IMR-90 (cell line): ENCODE data around the gene C10orf95.

Source experiments
- CEBPB ChIP-seq: IDR thresholded peaks from 2 replicates; pipeline ENCODE4 v1.6.1; 2012; ENCODE audit warnings: low read depth, low read length, improper control_type of control experiment
- CHD1 ChIP-seq: IDR thresholded peaks from 2 replicates; pipeline ENCODE4 v1.6.1; 2012; ENCODE audit warnings: low read depth, low read length, improper control_type of control experiment
- CTCF ChIP-seq: conservative IDR thresholded peaks from 2 replicates; pipeline ENCODE4 v1.5.1; 2012; ENCODE audit warnings: mild to moderate bottlenecking, low read depth, low read length, improper control_type of control experiment
- ELK1 ChIP-seq: fragments of 150-350 bp; IDR thresholded peaks from 2 replicates; pipeline ENCODE4 v1.6.1; 2016; ENCODE audit warnings: low read depth, mild to moderate bottlenecking, low read length, moderate library complexity, borderline replicate concordance
- FOS ChIP-seq: fragments of 150-350 bp; IDR thresholded peaks from 2 replicates; pipeline ENCODE4 v1.6.1; 2016; ENCODE audit warnings: low read depth, low read length
- MAFK ChIP-seq: IDR thresholded peaks from 2 replicates; pipeline ENCODE4 v1.6.1; 2012; ENCODE audit warnings: low read depth, low read length, improper control_type of control experiment
- MXI1 ChIP-seq: IDR thresholded peaks from 2 replicates; pipeline ENCODE4 v1.6.1; 2012; ENCODE audit warnings: low read depth, mild to moderate bottlenecking, low read length, moderate library complexity, borderline replicate concordance
- NFE2L2 ChIP-seq: fragments of 150-350 bp; IDR thresholded peaks from 2 replicates; pipeline ENCODE4 v1.6.1; 2016; ENCODE audit warnings: low read depth, mild to moderate bottlenecking, low read length
- POLR2A ChIP-seq: IDR thresholded peaks from 2 replicates; pipeline ENCODE4 v1.6.1; 2012; ENCODE audit warnings: mild to moderate bottlenecking, low read depth, low read length
- RAD21 ChIP-seq: IDR thresholded peaks from 2 replicates; pipeline ENCODE4 v1.6.1; 2012; ENCODE audit warnings: low read length, improper control_type of control experiment
- RCOR1 ChIP-seq: IDR thresholded peaks from 2 replicates; pipeline ENCODE4 v1.6.1; 2012; ENCODE audit warnings: mild to moderate bottlenecking, low read length, improper control_type of control experiment; ENCODE audit not compliant: insufficient replicate concordance
- RFX5 ChIP-seq: IDR thresholded peaks from 2 replicates; pipeline ENCODE4 v1.8.0; 2012; ENCODE audit warnings: low read depth, mild to moderate bottlenecking, low read length, moderate library complexity
- TF ChIP-seq, protein P1 (sequence below): fragments of 150-350 bp; IDR thresholded peaks from 2 replicates; pipeline ENCODE4 v1.6.1; 2017; ENCODE audit warnings: mild to moderate bottlenecking, antibody characterized with exemption, low read length, low read depth

- TF ChIP-seq CTCF (no peak), POLR2A (no peak), RFX5 (no peak), RCOR1 (no peak), MXI1 (no peak), RAD21 (no peak), MAFK (no peak), CEBPB (no peak), ELK1 (no peak), NFE2L2 (no peak), CHD1 (no peak), FOS (no peak)
- TF ChIP-seq, protein P1, sequence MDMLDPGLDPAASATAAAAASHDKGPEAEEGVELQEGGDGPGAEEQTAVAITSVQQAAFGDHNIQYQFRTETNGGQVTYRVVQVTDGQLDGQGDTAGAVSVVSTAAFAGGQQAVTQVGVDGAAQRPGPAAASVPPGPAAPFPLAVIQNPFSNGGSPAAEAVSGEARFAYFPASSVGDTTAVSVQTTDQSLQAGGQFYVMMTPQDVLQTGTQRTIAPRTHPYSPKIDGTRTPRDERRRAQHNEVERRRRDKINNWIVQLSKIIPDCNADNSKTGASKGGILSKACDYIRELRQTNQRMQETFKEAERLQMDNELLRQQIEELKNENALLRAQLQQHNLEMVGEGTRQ: no peak
These were observed 1.3 kb downstream of the C10orf95 start for GRCh38 chr10:102450124-102450373.
